Activated T-helper 1 cell treated with anti-CD3 and anti-CD28 coated beads, Interleukin-2, amount 50 U/mL, for 16 hours (primary cell): ENCODE results near the gene TMEM170A.
"Not testable (repeated sequence)": the region's sequence is repeated elsewhere in the genome, so short reads cannot be mapped to it uniquely, and the experiment has no call there.

Experiments used
- DNase-seq, 2 donors: peaks; one replicate each; pipeline ENCODE4 v3.0.0-alpha.2; 2020; ENCODE audit warnings: low read depth in 1 of 2, low spot score in 1 of 2

The TMEM170A gene, protein sequence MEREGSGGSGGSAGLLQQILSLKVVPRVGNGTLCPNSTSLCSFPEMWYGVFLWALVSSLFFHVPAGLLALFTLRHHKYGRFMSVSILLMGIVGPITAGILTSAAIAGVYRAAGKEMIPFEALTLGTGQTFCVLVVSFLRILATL

DNA sequence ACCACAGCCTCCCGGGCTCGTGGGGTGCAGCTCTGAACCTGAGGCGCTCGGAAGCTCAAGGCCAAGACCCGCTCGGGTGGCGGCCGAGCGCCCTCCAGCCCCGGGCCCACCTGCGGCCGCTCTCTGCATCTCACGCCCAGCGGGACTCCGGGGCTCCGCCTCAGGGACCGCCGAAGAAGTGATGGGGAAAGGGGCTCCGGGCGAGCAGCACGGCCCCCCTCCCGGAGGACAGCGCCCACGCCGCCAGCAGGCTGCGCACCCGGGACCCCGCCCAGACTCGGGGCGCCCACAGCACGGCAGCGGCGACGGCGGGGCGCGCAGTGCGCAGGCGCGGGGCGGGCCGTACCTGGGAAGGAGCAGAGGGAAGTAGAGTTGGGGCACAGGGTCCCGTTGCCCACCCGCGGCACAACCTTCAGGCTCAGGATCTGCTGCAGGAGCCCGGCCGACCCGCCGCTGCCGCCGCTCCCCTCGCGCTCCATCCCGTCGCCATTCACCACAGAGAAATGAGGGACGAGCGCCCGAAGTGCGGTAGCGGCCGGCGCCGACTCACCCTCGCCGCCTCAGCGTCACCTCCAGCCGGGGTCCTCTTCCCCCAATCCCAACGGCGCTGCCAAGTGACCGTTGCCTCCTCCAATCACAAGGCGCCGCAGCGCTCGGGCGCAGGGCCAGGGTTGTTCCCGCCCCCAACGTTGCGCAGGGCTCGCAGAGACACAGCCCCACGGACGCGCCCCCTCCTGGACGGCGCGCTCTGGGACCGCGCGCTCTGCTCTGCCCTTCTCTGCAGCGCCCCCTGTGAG lies at the start of gene TMEM170A:
Gene TMEM170A (minus strand): TSS at position 568 of the 797 bp plus-strand sequence. CDS start 89 bp downstream, at position 479.
- DNase-seq, result peak; percentile 98 to 99

DNA sequence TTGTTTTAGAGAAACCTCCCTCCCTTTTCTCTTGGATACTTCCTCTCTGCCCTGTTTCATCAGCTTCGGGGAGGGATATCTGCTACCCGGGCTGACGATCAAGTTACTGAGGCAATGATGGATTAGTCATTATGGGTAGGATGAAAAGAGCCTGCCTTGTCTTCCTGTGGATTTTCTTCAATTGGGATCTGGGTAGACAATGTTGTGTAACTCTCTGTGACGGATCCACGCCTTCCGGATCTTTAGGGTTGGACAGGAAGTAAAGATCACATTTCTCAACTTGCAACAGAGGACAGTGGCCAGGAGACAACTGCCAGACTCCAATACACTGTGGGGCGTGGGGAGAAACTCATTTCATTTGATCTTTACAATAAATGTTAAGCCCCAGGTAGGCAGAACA lies 42.1 kb upstream of the TMEM170A start:
- no peak for DNase-seq

DNA sequence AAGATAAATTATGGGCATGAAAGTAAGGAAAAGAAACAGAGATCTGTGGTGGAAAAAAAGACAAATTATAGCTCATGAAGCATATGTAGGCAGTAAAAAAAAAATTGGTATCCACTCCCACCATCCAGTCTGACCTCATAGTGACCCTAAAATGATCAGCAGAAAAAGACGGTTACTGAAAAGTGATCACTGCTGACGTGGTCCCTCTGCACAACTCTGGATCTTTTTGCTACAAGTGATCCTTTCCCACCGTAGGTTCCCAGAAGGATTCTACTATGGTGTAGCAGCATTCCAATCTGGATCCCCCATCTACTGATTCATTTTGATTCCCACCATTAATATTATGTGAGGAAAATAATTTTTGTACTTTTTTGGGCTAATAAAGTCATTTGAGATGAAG lies 41.6 kb upstream of the TMEM170A start:
- DNase-seq, result no peak

DNA sequence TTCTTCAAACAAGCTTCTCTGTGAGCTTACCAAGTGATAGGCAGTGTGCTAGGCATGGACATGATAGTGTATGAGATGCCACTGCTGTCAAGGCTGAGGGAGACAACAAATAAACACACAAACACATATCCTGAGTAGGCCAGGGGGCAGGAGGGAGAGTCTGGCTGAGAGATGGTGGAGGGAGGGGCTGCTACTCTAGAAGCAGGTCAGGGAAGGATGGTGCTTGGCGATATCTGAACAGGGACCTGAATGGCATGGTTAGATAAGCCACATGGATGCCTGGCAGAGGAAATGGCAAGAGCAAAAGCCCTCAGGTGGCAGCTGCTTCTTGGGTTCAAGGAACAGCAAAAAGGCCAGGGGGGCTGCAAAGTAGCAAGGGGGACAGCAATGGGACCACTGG lies 39.3 kb upstream of the TMEM170A start:
- DNase-seq, result no peak

DNA sequence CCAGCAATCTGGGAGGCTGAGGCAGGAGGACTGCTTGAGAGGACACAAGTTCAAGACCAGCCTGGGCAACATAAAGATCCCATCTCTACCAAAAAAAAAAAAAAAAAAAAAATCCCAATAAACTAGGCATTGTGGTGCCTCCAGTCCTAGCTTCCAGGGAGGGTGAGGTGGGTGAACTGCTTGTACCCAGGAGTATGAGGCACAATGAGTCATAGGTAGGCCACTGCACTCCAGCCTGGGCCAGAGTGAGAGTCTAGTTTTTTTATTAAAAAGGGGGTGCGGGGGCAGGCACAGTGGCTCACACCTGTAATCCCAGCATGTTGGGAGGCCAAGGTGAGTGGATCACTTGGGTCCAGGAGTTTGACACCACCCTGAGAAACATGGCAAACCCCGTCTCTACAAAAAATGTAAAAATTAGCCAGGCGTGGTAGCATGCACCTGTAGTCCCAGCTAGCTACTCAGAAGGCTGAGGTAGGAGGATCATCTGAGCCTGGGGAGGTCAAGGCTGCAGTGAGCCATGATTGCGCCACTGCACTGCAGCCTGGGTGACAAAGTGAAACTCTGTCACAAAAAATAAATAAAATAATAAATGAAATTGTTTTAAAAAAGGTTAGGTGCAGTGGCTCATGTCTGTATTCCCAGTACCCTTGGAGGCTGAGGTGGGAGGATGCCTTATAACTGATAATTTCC lies 38.6 kb upstream of the TMEM170A start:
- no peak for DNase-seq

DNA sequence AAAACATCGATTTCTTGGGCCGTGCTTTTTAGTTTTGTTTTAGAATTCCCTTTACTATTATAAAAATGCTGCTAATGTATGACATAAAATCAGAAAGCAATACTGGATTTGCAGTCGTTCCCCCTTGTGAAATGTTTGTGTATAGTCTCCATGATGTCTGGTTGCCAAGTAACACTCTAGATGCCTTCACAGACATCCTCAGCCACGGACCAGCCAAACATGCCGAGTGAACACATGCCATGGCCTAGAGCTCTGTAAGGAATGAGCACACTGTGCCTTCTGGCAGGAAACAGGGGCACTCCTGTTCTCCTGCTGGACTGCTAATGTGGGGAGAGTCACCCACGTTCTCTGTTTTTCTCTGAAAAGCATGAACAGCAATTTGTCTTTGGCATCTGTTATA lies 37.3 kb upstream of the TMEM170A start:
- DNase-seq, result not testable (repeated sequence)

DNA sequence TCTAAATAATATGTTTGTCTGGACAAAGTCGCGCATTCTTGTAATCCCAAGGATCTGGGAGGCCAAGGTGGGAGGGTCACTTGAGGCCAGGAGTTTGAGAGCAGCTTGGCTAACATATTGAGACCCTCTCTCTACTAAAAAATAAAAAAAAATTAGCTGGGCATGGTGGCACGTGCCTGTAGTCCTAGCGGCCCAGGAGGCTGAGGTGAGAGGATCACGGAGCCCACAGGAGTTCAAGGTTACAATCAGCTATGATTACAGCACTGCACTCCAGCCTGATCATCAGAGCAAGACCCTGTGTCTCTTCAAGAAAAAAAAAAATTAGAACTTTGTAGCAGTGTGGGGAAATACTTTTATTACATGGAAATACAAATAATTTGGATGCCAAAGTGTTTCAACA lies 36.9 kb upstream of the TMEM170A start:
- DNase-seq, result no peak

DNA sequence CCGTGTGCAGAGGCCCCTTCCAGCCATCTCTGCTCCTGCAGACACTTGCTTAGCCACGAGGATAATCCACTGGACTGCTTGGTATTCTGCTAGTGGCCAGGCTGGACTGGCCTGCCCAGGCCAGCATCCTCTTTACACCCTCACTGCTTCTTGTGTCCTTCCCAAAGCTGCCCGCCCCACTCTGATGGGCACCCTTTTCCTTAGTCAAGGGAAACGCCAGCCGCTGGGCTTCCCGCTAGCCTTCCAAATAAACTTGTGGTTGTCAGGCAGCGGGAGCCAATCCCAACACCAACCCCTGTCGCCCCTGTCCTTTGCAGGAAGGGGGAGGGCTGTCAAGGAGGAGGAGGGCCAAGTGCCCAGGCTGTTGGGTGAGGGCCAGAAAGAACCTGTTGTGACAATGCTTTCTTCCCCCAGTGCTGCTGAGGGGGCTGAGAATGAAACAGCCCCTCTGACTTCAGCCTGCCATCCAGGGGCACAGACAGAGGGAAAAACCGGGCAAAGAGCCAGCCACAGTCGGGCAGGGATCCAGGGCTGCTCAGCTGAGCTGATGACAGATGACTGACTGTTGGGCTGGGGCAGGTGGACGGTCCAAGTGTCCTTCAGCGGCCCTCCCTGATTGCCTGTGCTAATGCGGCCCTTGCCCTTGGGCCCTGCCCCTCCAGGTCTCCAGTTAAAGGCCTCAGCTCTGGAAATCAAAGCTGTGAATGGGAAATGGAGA lies 34.3 kb upstream of the TMEM170A start:
- DNase-seq, result not testable (repeated sequence)

DNA sequence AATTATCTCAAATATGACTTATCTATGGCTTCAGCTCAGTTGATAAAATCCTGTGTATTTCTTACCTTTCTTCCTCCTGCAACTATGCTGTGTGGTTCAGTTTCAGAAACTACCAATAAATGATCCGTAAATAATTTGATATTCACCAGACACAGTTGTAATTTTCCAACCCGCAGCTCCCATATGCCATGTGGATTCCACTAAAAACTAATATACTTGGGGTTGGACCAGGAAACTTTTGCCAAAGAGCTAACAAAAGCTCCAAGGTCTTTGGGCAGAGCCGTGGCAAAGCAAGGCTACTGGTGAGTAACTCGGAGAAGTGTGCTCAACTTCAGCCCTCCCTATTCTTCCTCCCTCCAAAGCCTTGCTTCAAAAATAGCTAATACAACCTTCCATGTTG lies 33.1 kb upstream of the TMEM170A start:
- DNase-seq, result no peak

DNA sequence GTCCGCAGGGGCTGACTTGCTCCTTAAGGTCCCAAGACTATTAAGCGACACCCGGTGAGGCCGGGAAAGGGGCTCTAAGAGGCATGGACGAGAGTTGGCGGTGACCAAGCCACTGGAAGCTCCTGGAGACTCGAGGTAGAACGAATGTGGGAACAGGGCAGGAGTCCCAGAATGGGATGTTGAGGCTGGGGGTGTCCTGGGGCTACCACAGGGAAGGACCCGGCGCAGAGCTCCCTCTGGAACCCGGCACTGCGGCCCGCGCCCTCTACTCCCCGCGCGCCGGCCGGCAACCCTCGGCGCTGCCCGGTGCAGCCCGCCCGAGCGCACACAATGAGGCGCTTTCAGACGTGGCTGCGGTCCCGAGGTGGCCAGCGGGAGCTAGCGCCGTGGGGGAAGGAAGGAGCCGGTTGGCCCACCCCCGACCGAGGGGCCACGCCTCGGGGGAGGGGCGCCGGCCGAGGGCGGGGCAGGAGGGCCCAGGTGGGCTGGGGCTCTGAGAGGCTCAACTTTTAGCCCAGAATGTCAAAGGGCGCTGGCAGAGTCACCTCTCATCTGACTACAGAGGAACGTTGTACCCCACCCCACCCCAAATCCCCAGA lies 30.7 kb upstream of the TMEM170A start, which contains the start of gene CHST6:
Gene CHST6 (minus strand): TSS at position 366 of the 599 bp plus-strand sequence. CDS start 15,613 bp downstream, outside the sequence.
- no peak for DNase-seq

DNA sequence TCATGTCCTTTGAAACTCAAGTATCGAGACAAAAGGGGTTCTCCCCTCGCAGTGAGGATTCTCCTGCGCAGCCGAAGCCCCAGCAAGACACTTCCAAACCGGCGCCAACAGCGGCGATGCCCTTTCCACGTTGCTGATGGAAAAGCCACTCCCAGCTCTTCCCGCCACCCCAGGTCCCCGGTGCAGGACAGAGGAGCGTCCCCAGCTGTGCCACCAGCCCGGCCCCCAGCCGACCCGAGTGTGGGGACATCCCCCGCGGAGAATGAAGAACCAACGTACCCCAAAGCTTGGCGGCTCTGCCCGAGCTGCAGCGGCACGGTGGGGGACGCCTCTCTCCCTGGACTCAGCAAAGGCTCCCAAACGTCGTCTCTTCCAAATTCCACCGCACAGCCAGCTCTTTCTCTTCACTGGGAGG lies 30.2 kb upstream of the TMEM170A start:
- no peak for DNase-seq

DNA sequence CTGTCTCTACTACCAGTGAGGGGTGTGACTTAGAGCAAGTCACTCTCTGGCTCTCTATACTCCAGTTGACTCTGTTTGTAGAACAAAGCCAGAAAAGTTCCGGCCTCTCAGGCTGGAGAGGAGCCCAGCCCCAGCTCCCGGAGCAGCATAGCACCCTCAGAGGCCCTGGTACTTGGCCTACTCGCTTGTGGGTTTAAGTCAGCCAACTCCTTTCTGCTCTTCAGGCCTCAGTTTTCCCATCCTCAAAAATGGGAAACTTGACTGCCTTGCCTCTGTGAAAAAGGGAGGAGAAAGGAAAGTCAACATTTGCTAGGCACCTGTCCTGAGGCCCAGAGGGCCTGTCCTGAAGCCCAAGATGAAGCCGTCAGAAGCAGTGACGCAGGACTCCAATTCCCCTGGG lies 29.7 kb upstream of the TMEM170A start:
- DNase-seq, result no peak

DNA sequence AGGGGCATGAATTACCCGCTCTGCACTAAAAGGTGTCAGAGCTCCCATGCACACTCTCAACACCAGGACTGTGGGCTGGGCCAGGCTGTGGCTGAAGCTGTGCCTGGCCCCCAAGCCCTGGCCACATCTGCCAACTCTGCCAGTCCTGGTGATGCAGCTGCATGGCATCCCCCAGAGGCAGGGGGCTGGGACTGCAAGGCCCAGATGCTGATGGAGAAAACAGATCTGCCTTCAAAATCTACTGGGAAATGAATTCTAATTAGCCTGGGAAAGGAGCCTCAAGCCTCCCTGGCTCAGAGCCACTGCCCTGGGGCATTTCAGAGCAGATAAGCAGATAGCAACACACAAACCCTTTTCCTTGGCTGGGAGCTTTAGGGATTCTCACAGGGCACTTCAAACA lies 27.4 kb upstream of the TMEM170A start:
- no peak for DNase-seq

DNA sequence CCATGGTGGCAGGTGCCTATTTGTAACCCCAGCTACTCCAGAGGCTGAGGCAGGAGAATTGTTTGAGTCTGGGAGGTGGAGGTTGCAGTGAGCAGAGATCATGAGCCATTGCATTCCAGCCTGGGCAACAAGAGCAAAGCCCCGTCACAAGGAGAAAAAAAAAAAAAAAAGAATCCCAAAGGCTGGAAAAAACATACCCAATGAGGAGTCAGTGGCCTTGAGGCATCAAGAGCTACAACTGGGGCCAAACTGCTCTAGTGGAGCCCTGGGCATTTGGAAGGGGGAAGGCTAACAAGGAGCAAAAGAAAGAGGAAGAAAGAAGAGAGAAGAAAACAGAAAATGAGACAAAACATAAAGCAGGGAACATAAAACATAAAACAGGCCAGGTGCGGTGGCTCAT lies 23.8 kb upstream of the TMEM170A start:
- DNase-seq, result no peak

DNA sequence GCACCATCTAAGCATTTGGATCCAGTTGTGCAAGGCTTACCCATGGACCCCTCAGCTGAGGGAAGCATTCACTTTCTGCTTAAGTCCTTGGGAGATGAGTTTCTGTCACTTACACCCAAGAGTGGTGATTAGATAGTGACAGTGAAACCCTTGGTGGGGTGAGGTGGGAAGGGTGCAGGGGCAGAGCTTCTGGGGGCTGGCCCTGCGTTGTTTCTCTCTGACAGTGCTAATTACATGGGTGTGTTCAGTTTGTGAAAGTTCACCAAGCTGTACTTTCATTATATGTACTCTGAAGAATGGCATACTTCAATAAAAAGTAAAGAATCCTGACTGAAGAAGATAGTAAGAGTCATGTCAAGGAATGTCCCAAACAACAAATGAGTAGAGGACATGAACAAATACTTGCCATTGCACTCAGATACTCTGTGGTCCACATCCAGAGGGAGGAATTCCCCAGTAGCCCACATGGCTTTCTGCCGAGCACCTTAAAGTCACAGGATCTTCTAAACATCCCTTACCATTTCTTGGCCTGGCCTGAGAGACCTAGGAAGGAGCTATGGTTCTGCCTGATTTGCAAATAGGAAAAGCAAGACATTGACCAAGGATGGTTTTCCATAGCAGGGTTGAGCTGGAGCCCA lies 22.3 kb upstream of the TMEM170A start:
- DNase-seq, result no peak

DNA sequence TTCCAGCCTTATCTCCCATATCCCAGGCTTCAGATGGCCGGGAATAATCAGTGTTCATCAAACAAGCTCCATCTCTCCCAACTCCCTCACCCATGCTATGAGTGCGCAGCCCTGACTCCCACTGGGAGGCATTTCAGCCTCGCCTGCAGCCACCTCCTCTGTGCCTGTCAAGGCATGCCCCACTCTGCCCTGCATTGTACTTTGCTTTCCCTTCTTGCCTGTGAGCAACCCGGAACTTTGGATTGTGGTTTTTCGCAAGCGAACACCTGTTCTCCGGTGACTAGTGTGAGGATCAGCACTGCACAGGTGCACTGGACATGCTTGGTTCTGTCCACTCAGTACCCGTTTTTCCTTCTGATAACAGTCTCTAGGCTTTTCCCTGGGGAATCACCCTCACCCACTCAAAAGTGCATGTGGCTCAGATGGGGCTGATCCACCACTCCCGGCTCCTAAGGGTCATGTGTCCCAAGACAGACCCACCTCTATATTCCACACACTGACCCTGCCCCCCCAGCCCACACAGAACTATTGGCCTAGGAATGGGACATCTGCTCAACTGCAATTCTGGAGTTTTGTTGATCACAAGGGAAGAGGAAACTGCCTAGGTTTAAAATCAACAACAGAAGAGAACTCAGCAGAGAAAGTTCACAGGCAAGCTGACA lies 21.7 kb upstream of the TMEM170A start:
- no peak for DNase-seq

DNA sequence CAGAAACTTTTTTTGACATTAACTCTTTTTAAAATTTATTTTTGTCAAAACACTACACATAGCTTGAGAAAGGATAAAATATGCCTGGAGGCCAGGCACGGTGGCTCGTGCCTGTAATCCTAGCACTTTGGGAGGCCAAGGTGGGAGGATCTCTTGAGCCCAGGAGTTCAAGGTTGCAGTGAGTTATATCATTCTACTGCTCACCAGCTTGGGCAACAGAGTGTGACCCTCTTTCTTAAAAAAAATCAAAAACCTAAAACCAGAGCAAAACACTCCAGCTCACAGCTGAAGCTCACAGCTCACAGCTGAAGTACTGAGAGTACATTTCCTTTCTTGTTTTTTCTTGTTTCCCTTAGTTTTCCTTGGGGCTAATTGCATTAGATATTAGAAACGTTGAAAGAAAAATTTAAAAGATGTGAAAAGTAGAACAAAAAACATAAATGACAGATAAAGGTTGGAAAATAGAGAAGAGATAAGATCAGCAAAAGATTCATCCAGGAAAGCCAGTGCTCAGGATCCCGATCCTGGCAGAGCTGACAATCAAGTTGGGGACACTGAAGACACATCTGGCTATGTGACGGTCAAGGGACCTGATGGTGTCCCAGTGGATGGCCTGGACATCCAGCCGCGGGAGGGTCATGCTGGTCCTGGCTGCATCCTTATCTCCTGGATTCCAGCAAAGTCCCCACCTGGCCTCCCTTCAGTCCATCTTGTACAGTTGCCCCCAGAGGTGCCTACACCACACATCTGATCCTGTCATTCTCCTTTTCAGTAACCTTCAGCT lies 20.9 kb upstream of the TMEM170A start:
- no peak for DNase-seq

DNA sequence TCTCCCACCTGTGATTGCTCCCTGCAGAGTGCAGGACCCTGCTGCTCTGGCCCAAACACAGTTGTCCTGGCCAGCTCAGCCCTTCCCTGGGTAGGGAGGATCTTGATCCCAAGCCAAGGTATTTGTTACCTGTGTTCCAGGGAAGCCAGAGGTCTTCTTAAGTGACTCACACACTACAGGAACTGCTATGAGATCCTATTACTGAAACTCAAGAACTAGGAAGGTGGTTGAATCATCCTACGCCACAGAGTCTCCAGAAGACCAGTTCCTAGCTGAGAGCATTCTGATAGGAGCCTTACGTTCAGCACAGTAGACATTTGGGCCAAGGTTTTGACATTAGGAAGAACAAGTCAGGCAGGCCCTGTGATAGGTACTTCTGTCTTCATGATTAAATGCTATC lies 18.7 kb upstream of the TMEM170A start:
- DNase-seq, result no peak

DNA sequence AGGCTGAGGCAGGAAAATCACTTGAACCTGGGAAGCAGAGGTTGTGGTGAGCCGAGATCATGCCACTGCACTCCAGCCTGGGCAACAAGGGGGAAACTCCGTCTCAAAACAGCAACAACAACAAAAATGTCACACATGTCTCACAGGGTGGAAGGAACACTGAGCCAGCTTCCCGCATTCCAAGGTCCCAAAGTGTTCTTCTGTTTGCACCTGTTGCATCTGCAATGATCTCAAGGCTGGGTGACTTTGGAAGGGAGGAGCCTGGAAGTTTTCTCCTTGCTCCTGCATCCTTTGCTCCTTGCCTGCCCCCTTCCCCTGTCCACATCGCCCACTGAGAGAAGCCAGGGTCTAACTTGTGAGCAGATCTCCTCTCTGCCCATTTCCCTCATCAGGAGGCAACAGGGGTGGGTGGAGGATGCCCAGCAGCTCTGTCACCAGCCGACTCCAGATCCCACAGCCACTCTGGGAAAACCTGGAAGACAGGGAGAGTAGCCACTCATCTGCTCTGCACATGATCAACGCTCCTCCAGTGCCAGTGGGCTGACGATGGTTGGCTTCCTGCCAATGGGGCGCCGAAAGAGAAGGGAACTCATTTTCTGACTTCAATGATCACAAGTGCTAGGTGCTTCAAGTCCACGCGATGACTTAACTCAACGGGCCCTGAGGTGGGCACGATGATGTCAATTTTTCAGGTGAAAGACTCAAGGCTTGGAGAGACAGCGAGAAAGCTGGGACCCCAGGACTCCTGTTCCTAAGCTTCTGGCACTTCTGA lies 18.1 kb upstream of the TMEM170A start:
- DNase-seq, result no peak
